GM18861 (cell line): ENCODE data around the gene DMAC2L.
"Not testable (repeated sequence)": the region's sequence is repeated elsewhere in the genome, so short reads cannot be mapped to it uniquely, and the experiment has no call there.

Source experiments
- ATAC-seq: cut with Tn5 transposase; IDR thresholded peaks from one replicate; pipeline ENCODE4 v1.9.1; 2021; ENCODE audit not compliant: unreplicated experiment

Gene DMAC2L

GRCh38 chr14:50354527-50354926, 42.4 kb downstream of the DMAC2L start:
- no peak for ATAC-seq

DNA sequence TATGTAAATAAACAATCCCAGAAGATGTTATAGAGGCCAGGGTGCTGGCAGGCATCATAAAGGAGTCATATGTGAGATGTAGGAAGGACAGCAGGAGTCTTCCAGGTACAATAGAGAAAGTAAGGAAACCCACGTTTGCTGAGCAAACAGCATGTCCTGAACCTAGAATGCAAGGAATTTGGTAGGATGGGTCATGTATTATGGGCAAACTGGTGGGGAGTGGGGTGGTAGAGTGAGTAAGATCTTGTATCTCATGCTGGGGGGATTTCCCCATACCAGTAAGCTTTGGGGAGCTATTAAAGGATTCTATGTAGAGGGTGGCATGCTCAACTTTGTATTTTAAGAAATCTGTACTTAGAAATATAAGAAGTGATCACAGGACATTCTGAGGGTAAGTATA, 43.6 kb downstream of the DMAC2L start:
- ATAC-seq: no peak

DNA sequence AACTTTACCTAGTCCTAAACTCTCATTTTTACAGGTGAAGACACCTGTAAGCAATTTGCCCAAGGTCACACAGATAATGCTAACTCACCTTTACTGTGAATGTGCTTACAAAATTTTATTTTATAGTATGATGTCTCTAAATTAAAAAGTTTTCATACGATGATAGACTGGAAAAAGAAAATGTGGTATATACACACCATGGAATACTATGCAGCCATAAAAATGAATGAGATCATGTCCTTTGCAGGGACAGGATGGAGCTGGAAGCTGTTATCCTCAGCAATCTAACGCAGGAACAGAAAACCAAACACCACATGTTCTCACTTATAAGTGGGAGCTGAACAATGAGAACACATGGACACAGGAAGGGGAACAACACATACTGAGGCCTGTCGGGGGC, 44.2 kb downstream of the DMAC2L start:
- ATAC-seq: not testable (repeated sequence)

DNA sequence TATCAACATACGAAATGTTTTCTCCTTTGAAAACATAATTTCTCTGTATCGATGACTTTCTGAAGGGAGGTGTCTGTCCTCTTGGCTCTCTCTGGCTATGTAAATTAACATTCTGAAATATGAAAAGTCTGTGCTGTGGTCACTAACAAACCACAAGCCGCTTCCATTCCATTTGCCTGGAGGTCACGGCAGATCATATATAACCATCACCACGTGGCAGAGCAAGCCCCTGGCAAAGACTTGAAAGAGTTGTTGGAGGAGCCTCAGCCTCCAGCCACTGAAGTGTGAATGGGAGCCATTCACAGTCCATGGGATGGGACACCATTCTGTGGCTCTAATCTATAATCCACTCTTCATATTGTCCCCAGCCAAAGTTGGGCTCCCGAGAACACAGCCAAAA, 45.0 kb downstream of the DMAC2L start:
- ATAC-seq: no peak

DNA sequence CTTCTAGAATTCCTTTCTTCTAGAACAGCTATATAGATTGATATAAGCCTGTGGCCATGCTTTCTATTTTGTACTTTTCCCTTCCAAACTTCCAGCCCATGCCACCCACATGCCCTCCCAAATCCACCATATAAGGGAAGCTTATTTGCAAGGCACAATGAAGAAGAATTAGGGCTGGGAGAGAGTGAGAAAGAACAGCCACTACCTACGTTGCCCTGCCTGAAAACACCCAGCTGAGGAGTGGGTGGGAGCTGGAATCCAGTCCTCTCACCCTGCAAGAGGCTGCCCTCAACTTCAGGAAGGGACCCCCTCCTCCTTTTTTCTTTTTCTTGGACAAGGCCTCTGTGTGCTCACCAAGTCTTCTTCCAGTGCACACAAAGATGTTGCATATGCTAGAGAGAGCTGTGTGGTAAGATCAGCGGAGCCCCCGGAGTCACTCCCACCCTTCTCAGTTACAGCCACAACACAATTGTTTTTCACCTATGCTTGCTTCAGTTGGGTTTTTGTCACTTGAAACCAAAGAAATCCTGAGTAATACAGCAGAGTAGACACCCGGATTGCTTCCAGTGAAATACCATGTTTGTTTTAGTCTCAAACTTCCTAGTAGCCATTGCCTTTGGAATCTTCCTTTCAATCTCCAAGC, 45.8 kb downstream of the DMAC2L start:
- ATAC-seq: no peak

DNA sequence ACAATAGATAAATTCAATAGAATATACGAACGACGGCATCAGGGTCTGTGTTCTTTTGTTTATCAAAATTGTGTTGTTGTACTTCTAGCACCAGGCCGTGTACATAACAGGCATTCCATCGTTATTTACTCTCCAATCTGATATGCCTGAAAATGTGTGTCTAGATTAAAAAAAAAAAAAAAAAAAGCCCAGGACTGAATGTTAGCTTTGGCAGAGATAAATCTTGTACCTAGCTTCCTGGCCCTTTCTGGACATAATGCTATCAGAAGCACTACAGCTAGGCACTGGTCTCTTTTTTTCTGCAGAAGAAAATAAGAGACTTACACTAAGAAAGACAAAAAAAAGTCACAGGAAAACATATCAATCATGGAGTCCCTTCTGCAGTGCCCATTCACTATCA, 47.5 kb downstream of the DMAC2L start:
- no peak for ATAC-seq

DNA sequence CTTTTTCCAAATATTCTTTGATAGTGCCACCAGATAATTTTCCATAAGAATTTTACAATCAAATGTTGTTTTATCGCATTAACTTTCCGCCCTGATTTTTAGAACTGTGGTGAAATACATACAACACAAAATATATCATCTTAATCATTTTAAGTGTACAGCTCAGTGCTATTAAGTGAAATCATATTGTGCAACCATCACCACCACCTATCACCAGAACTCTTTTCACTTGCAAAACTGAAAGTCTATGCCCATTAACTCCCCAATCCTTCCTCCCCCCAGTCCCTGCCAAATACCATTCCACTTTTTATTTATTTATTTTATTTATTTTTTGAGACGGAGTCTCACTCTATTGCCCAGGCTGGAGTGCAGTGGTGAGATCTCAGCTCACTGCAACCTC, 48.0 kb downstream of the DMAC2L start:
- ATAC-seq: no peak

DNA sequence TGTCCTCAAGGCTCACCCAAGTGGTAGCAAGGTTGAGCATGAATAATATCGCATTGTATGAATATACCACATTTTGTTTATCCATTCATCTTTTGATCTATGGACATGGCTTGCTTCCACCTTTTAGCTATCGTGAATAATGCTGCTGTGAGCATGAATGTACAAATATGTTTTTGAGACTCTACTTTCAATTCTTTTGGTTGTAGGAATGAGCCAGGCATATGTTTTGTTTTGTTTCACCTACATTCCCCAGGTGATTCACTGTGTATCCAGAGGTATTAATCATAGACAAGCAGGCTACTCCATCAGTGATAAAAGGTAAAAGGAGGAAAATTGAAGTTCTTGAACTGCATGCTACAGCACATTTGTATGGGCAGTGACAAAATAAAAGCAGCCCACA, 48.7 kb downstream of the DMAC2L start:
- ATAC-seq: no peak

DNA sequence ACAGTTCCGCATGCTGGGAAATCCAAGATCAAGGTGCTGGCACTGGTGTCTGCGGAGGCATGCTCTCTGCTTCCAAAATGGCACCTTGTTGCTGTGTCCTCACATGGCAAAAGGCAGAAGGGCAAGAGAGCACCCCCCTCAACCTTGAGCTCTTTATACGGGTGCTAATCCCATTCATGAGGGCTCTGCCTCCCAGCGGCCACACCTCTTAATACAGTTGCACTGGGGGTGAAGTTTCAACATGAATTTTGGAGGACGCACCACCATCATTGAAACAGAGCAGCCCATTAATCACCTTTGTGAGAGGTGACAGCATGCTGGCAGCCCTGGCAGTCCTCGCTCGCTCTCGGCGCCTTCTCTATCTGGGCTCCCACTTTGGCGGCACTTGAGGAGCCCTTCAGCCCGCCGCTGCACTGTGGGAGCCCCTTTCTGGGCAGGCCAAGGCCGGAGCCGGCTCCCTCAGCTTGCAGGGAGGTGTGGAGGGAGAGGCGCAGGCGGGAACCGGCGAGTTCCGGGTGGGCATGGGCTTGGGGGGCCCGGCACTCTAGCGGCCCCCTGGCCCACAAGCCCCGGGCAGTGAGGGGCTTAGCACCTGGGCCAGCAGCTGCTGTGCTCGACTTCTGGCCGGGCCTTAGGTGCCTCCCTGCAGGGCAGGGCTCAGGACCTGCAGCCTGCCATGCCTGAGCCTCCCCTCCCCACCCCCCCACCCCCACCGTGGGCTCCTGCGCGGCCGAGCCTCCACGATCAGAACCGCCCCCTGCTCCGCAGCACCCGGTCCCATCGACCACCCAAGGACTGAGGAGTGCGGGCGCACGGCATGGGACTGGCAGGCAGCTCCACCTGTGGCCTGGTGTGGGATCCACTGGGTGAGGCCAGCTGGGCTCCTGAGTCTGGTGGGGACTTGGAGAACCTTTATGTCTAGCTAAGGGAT, 49.6 kb downstream of the DMAC2L start:
- ATAC-seq: not testable (repeated sequence)

DNA sequence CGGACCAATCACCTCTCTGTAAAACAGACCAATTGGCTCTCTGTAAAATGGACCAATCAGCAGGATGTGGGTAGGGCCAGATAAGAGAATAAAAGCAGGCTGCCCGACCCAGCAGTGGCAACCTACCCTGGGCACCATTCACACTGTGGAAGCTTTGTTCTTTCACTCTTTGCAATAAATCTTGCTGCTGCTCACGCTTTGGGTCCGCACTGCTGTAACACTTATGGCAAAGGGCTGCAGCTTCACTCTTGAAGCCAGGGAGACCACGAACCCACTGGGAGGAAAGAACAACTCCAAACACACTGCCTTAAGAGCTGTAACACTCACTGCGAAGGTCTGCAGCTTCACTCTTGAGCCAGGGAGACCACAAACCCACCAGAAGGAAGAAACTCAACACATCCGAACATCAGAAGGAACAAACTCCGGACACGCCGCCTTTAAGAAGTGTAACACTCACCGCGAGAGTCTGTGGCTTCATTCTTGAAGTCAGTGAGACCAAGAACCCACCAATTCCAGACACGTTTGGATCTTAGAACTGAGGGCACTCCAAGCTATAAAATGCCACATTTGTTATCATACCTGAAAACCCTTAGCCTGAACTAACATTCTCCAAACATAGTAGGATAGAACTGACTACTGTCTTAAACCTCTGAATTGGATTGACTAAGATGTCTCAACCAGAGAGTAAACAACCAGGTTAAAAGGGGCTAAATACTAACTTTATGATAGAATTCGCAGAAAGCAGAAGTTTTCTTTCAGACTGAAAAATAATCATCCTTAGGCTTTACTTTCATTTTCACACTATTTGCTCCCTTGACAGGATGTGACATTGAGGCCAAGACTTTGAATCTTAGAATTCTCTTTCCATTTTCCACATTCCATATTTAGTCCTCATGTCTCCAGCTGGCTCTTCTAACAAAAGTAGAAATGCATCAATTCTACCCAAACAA, 50.9 kb downstream of the DMAC2L start:
- ATAC-seq: peak; percentile 11

GRCh38 chr14:50363714-50364111, 51.6 kb downstream of the DMAC2L start:
- peak; percentile 95 for ATAC-seq

DNA sequence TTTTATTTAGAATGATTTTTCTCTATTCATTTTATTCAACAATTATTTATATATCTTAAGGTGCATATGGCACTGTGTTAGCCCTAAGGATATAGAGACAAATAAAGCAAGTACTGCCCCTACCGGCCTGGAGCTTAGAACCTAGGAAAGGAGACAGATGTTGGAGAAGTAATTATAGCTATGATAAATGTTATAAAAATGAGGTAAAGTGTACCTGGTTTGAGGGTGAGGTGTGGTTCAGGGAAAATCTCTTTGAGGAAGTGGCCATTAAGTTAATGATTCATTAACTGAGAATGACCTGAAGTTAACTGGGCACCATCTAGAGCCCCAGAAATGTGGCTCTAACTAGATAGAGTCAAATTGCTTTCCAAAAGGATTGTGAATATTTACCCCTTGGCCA, 52.7 kb downstream of the DMAC2L start:
- peak; percentile 36 for ATAC-seq

DNA sequence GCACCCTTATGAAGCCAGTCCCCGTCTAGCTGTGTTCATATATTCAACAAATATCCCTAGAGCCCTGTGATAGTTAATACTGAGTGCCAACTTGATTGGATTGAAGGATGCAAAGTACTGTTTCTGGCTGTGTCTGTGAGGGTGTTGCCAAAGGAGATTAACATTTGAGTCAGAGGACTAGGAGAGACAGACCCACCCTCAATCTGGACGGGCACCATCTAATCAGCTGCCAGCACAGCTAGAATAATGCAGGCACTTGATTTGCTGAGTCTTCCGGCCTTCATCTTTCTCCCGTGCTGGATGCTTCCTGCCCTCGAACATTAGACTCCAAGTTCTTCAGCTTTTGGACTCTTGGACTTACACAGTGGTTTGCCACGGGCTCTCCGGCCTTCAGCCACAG, 53.4 kb downstream of the DMAC2L start:
- ATAC-seq: not testable (repeated sequence)

DNA sequence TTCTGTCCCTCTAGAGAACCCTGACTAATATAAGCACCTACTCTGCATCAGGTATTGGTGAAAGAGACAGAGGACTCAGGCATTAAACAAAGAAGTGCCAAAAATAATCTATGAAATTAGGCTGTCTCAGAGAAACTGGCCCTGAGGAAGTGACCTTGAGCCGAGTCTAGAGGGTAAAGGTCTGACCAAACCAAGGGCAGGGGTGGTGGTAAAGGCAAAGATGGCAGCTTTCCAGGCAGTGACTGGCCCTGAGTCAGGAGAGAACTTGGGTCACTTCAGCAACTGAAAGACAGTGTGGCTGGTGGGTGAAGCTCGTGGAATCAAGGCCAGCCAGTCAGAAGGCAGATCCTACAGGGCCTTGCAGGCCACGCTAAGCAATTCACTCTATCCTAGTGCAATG, 54.0 kb downstream of the DMAC2L start:
- no peak for ATAC-seq

- ATAC-seq: no peak
Measured at GRCh38 chr14:50366589-50366988, 54.5 kb downstream of the DMAC2L start.

DNA sequence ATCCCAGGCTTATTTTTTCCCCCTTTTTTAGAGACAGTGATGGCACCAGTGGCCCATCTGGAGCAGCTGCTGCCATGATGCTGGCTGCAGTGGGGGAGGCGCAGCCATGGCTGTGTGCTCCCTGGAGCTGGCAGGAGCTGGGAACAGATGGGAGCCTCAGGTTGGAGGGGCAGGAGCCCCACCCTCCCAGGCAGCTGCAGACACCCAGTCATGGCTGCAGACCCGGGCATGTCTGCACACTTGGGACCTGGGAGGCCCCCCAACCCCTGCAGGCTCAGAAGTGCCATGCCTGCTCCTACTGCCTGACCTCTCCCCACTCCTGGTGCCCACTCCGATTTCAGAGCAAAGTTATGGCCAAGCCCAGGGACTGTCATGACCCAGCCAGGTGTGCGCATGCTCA, 59.4 kb downstream of the DMAC2L start:
- no peak for ATAC-seq

DNA sequence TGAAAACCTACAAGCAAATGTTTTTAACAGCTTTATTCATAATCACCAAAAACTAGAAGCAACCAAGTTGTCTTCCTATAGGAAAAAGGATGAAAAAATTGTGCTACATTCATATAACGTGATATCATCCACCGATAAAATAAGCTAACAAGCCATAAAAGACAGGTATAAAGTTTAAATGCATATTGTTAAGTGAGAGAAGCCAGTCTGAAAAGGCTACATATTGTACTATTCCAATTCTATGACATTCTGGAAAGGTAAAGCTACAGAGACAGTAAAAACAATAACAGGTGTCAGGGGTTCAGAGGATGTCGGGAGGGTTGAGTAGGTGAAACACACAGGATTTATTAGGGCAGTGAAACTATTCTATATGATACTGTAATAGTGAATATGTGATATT, 61.8 kb downstream of the DMAC2L start:
- ATAC-seq: no peak

GRCh38 chr14:50375760-50376159, 63.6 kb downstream of the DMAC2L start:
- ATAC-seq: no peak
